AG08395 (cell line): Measurements from ENCODE around the gene DBH.

Experiments
- DNase-seq: peaks from one replicate; pipeline ENCODE4 v3.0.0; 2012; ENCODE audit warnings: mixed read lengths, low spot score

DBH gene

GRCh38 chr9:133604856-133605255, 31.3 kb upstream of the DBH start:
- DNase-seq, result no peak

- no peak for DNase-seq
Measured at GRCh38 chr9:133605446-133605845, 30.7 kb upstream of the DBH start.

GRCh38 chr9:133605856-133606707, 30.1 kb upstream of the DBH start:
- DNase-seq, result no peak

GRCh38 chr9:133606708-133607025, 29.5 kb upstream of the DBH start:
- no peak for DNase-seq

GRCh38 chr9:133607381-133607780, 28.8 kb upstream of the DBH start:
- no peak for DNase-seq

GRCh38 chr9:133607976-133608375, 28.2 kb upstream of the DBH start:
- DNase-seq, result no peak

- no peak for DNase-seq
Measured at GRCh38 chr9:133608382-133608781, 27.8 kb upstream of the DBH start.

- no peak for DNase-seq
Measured at GRCh38 chr9:133608889-133609288, 27.3 kb upstream of the DBH start.

- DNase-seq, result peak; percentile 67
Measured at GRCh38 chr9:133609311-133610098, 26.7 kb upstream of the DBH start, which contains the start of gene FAM163B. TSS of gene FAM163B (minus strand) at chr9:133609389. CDS start at chr9:133580223, 29,166 bp downstream.

GRCh38 chr9:133610845-133611244, 25.3 kb upstream of the DBH start:
- no peak for DNase-seq

GRCh38 chr9:133612051-133612450, 24.1 kb upstream of the DBH start:
- DNase-seq, result no peak

- DNase-seq, result no peak
Measured at GRCh38 chr9:133612816-133613215, 23.3 kb upstream of the DBH start.

GRCh38 chr9:133613432-133613831, 22.7 kb upstream of the DBH start:
- no peak for DNase-seq

GRCh38 chr9:133614056-133614455, 22.1 kb upstream of the DBH start:
- DNase-seq, result no peak

- DNase-seq, result no peak
Measured at GRCh38 chr9:133614678-133615077, 21.5 kb upstream of the DBH start.

GRCh38 chr9:133615186-133615585, 21.0 kb upstream of the DBH start:
- no peak for DNase-seq

- DNase-seq, result no peak
Measured at GRCh38 chr9:133615606-133616188, 20.5 kb upstream of the DBH start.

- no peak for DNase-seq
Measured at GRCh38 chr9:133616643-133617405, 19.3 kb upstream of the DBH start.

GRCh38 chr9:133618726-133619125, 17.4 kb upstream of the DBH start:
- DNase-seq, result no peak

- DNase-seq, result no peak
Measured at GRCh38 chr9:133619791-133620190, 16.4 kb upstream of the DBH start.

GRCh38 chr9:133621725-133622267, 14.4 kb upstream of the DBH start:
- DNase-seq, result no peak

GRCh38 chr9:133622555-133622954, 13.6 kb upstream of the DBH start:
- no peak for DNase-seq
